Mucosa of rectum (tissue), 2 donors: ENCODE data around the gene PRKG1.
"Not testable (repeated sequence)": the region's sequence is repeated elsewhere in the genome, so short reads cannot be mapped to it uniquely, and the experiment has no call there.

Experiments
- H3K27ac ChIP-seq, 2 donors: one replicate each; pipeline ENCODE4 v1.7.0; 2013; ENCODE audit warnings: inconsistent platforms in 2 of 2, low read depth in 2 of 2, low read length in 2 of 2
- H3K27me3 ChIP-seq, 2 donors: one replicate each; pipeline ENCODE4 v1.7.0; 2013; ENCODE audit warnings: low read length in 2 of 2; ENCODE audit not compliant: control insufficient read depth in 2 of 2, insufficient read depth in 2 of 2
- H3K36me3 ChIP-seq, 2 donors: one replicate each; pipeline ENCODE4 v1.7.0; 2013; ENCODE audit warnings: low read length in 2 of 2; ENCODE audit not compliant: control insufficient read depth in 2 of 2, insufficient read depth in 2 of 2
- H3K4me1 ChIP-seq, 2 donors: one replicate each; pipeline ENCODE4 v1.7.0; 2013; ENCODE audit warnings: low read length in 2 of 2, mild to moderate bottlenecking in 1 of 2; ENCODE audit not compliant: control insufficient read depth in 2 of 2, insufficient read depth in 2 of 2
- H3K4me3 ChIP-seq, 2 donors: one replicate each; pipeline ENCODE4 v1.7.0; 2013; ENCODE audit warnings: low read length in 2 of 2
- H3K9ac ChIP-seq, 2 donors: one replicate each; pipeline ENCODE4 v1.7.0; 2013; ENCODE audit warnings: low read length in 2 of 2, low read depth in 1 of 2, mild to moderate bottlenecking in 1 of 2
- H3K9me3 ChIP-seq, 2 donors: one replicate each; pipeline ENCODE4 v1.7.0; 2013; ENCODE audit warnings: low read length in 2 of 2; ENCODE audit not compliant: control insufficient read depth in 2 of 2
- donor health status: healthy.
- donor health status: Normal muscosa, but diverticular disease.

The PRKG1 gene

GRCh38 chr10:51425431-51425830 is 351.1 kb downstream of the PRKG1 start:
- Histone ChIP-seq H3K4me3 (no peak overlapping the region), H3K27me3 (no peaks in the 10 kb centered on the region), H3K9ac (no peak overlapping the region), H3K36me3 (no peaks in the 10 kb centered on the region), H3K4me1 (peaks cover 0 to 7% of the 10 kb centered on the region in 2 donors), H3K27ac (no peak overlapping the region), H3K9me3 (no peaks in the 10 kb centered on the region)

- Histone ChIP-seq H3K36me3 (no peaks in the 10 kb centered on the region), H3K9me3 (no peaks in the 10 kb centered on the region), H3K4me1 (no peaks in the 10 kb centered on the region), H3K27me3 (no peaks in the 10 kb centered on the region), H3K9ac (no peak overlapping the region), H3K27ac (no peak overlapping the region), H3K4me3 (no peak overlapping the region)
Measured at GRCh38 chr10:51427758-51428157, 353.5 kb downstream of the PRKG1 start.

- Histone ChIP-seq H3K27ac (no peak overlapping the region), H3K9ac (no peak overlapping the region), H3K36me3 (no peaks in the 10 kb centered on the region), H3K27me3 (no peaks in the 10 kb centered on the region), H3K4me1 (no peaks in the 10 kb centered on the region), H3K9me3 (no peaks in the 10 kb centered on the region), H3K4me3 (no peak overlapping the region)
Measured at GRCh38 chr10:51430506-51430905, 356.2 kb downstream of the PRKG1 start.

GRCh38 chr10:51433949-51434475 is 359.7 kb downstream of the PRKG1 start:
- no peak overlapping the region for H3K27ac ChIP-seq
- no peaks in the 10 kb centered on the region for H3K36me3 ChIP-seq

GRCh38 chr10:51436805-51437204 is 362.5 kb downstream of the PRKG1 start:
- peaks cover 0 to 3% of the 10 kb centered on the region in 2 donors for H3K4me1 ChIP-seq
- H3K36me3 ChIP-seq: no peaks in the 10 kb centered on the region
- H3K27me3 ChIP-seq: no peaks in the 10 kb centered on the region
- no peak overlapping the region for H3K4me3 ChIP-seq
- no peak overlapping the region for H3K27ac ChIP-seq
- no peaks in the 10 kb centered on the region for H3K9me3 ChIP-seq
- H3K9ac ChIP-seq: no peak overlapping the region

More at GRCh38 chr10:51433949-51434475, 359.7 kb downstream of the PRKG1 start:
- Histone ChIP-seq H3K27me3 (no peaks in the 10 kb centered on the region), H3K9me3 (no peaks in the 10 kb centered on the region), H3K4me3 (no peak overlapping the region), H3K9ac (no peak overlapping the region), H3K4me1 (no peaks in the 10 kb centered on the region)

- Histone ChIP-seq H3K9me3 (no peaks in the 10 kb centered on the region), H3K4me3 (no peak overlapping the region), H3K4me1 (peaks cover 0 to 3% of the 10 kb centered on the region in 2 donors), H3K36me3 (no peaks in the 10 kb centered on the region), H3K27me3 (no peaks in the 10 kb centered on the region), H3K27ac (no peak overlapping the region), H3K9ac (no peak overlapping the region)
Measured at GRCh38 chr10:51439645-51440044, 365.4 kb downstream of the PRKG1 start.

GRCh38 chr10:51445588-51445987 is 371.3 kb downstream of the PRKG1 start:
- no peaks in the 10 kb centered on the region for H3K9me3 ChIP-seq
- H3K27me3 ChIP-seq: no peaks in the 10 kb centered on the region
- no peaks in the 10 kb centered on the region for H3K36me3 ChIP-seq
- H3K4me3 ChIP-seq: no peak overlapping the region
- H3K9ac ChIP-seq: no peak overlapping the region
- H3K27ac ChIP-seq: no peak overlapping the region
- H3K4me1 ChIP-seq: no peaks in the 10 kb centered on the region

GRCh38 chr10:51447119-51447518 is 372.8 kb downstream of the PRKG1 start:
- Histone ChIP-seq H3K4me3 (no peak overlapping the region), H3K36me3 (no peaks in the 10 kb centered on the region), H3K27me3 (no peaks in the 10 kb centered on the region), H3K27ac (no peak overlapping the region), H3K9me3 (no peaks in the 10 kb centered on the region), H3K9ac (no peak overlapping the region), H3K4me1 (no peaks in the 10 kb centered on the region)

- H3K36me3 ChIP-seq, H3K9me3 ChIP-seq, H3K4me1 ChIP-seq, H3K4me3 ChIP-seq, H3K27me3 ChIP-seq, H3K9ac ChIP-seq, H3K27ac ChIP-seq: not testable (repeated sequence)
Measured at GRCh38 chr10:51455762-51456161, 381.5 kb downstream of the PRKG1 start.

GRCh38 chr10:51459476-51459875 is 385.2 kb downstream of the PRKG1 start:
- Histone ChIP-seq H3K36me3 (no peaks in the 10 kb centered on the region), H3K9ac (no peak overlapping the region), H3K27me3 (no peaks in the 10 kb centered on the region), H3K4me3 (no peak overlapping the region), H3K4me1 (no peaks in the 10 kb centered on the region), H3K27ac (no peak overlapping the region), H3K9me3 (no peaks in the 10 kb centered on the region)
